ENCODE results near the gene CPSF4L. TPM values are rescaled to one million over a fixed set of nuclear protein-coding genes. Genes with fewer than 3 reads are reported as not detected.

Gene CPSF4L
- total and polyA plus RNA-seq, 2 of the 13 experiments (the other 11 are each of a cell fraction or from before 2014, with no cell fraction given): 0.73 to 1.6 TPM

DNA sequence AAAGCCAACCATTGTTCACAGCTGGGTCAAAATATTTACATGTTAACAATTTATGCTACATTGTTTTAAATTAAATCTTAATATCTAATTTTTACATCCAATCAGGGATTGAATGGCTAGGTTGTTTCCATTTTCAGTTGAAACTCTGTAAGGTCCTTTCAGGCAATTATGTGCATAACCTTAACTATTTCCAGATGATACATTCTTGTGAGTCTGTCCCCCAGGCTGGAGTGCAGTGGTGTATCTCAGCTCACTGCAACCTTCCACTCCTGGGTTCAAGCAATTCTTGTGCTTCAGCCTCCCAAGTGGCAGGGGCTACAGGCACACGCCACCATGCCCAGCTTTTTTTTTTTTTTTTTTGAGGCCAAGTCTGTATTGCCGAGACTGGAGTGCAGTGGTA, 39.7 kb upstream of the CPSF4L start:
- in situ Hi-C loops (cut with HindIII; ENCODE audit: extremely low pct_ligation_motif_present, low pct_unique_long_range_greater_than_20kb) (no loop called here), intact Hi-C loops (cut with micrococcal nuclease; ENCODE audit: unreplicated experiment) (no loop called here)
- ChIA-PET CTCF (ENCODE audit: low intra/inter-chr PET ratio, low total read pairs) (no interaction called here), POLR2A (interaction anchor here (1.8 kb wide), 1 partner anchor 9 kb away, joined by 8 read pairs; no protein-coding TSS in a partner anchor)
- no TSS peak for BruUV-seq (replicated peaks)
- Histone ChIP-seq H3K36me3 (replicated peaks in 1 of 2; ENCODE audit: control insufficient read depth in 1 of 2, insufficient read depth in 2 of 2, low read length in 2 of 2) (peaks cover 6 to 18% of the 10 kb centered on the region in 2 experiments; a peak in 3 of 5 replicates), H3K9me3 (ENCODE audit: low read length) (no peaks in the 10 kb centered on the region), H3K4me3 (replicated peaks in 1 of 3; ENCODE audit: insufficient read depth in 1 of 3, low read depth in 2 of 3, low read length in 3 of 3) (no peak overlapping the region), H3K79me2 (ENCODE audit: insufficient read depth, low read length) (peaks cover 80% of the 10 kb centered on the region), H3K27ac (ENCODE audit: extremely low read length, insufficient read depth, low read length) (no peak overlapping the region), H3K4me1 (ENCODE audit: insufficient read depth, low read length) (peaks cover 83% of the 10 kb centered on the region), H4K20me1 (ENCODE audit: insufficient read depth, low read length) (peaks cover 56% of the 10 kb centered on the region), H3K27me3 (ENCODE audit: control insufficient read depth in 1 of 2, insufficient read depth in 2 of 2, low read length in 2 of 2) (no peaks in the 10 kb centered on the region), H3K9ac (ENCODE audit: insufficient read depth, low read depth, low read length) (no peak overlapping the region), H2AFZ (ENCODE audit: low read length) (no peak overlapping the region), H3K4me2 (ENCODE audit: low read depth, low read length) (no peak overlapping the region)
- TF ChIP-seq RBFOX2 (IDR thresholded peaks at IDR 0.05; ENCODE audit: low read depth, low read length) (0 out of 2 replicates have a peak, but pooled peaks have one; percentile 13), RXRA (CRISPR knock-in tag; IDR thresholded peaks at IDR 0.05) (no peak), ZNF460 (CRISPR knock-in tag; IDR thresholded peaks at IDR 0.05; ENCODE audit: borderline replicate concordance) (peak; percentile 24; the same call in 1 of the 2 replicates)
- no peak for ATAC-seq
- no peak for DNase-seq (ENCODE audit: low spot score)
- no peak for FAIRE-seq
- WGBS (ENCODE audit: low lambda C conversion rate): 98% methylated on average over 2 of the region's 2 CpGs

DNA sequence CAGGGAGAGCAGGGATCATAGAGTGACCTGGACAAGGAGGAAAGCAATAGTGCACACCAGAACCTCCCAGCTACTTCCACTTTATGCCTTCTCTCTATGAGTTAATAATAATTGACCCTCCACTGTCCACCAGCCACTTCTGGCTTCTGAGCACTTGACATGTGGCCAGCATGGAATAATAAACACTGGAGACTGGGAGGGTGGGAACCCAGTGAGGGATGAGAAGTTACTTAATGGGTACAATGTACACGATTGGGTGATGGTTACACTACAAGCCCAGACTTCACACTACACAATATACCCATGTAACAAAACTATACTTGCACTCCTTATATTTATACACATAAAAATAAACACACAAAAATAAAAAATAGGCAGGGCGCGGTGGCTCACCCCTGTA, 38.7 kb upstream of the CPSF4L start:
- FAIRE-seq (no peak), ATAC-seq (no peak), DNase-seq (ENCODE audit: low spot score) (peak; percentile 37)
- H3K9me3 ChIP-seq (ENCODE audit: low read length): no peaks in the 10 kb centered on the region
- no peak overlapping the region for H3K27ac ChIP-seq (ENCODE audit: extremely low read length, insufficient read depth, low read length)
- CTCF ChIA-PET (ENCODE audit: low intra/inter-chr PET ratio, low total read pairs): no interaction called here
- POLR2A ChIA-PET: interaction anchor here (7.9 kb wide), 1 partner anchor 8 kb away, joined by 77 read pairs; no protein-coding TSS in a partner anchor
- no peak overlapping the region for H3K9ac ChIP-seq (ENCODE audit: insufficient read depth, low read depth, low read length)
- intact Hi-C loops (cut with micrococcal nuclease; ENCODE audit: unreplicated experiment) (no loop called here), in situ Hi-C loops (cut with HindIII; ENCODE audit: extremely low pct_ligation_motif_present, low pct_unique_long_range_greater_than_20kb) (no loop called here)
- no peak overlapping the region for H3K4me3 ChIP-seq (replicated peaks in 1 of 3; ENCODE audit: insufficient read depth in 1 of 3, low read depth in 2 of 3, low read length in 3 of 3)
- H2AFZ ChIP-seq (ENCODE audit: low read length): no peak overlapping the region
- no TSS peak for BruUV-seq (replicated peaks)
- peaks cover 55% of the 10 kb centered on the region for H4K20me1 ChIP-seq (ENCODE audit: insufficient read depth, low read length)
- peaks cover 5 to 12% of the 10 kb centered on the region in 2 experiments; a peak in 3 of 5 replicates for H3K36me3 ChIP-seq (replicated peaks in 1 of 2; ENCODE audit: control insufficient read depth in 1 of 2, insufficient read depth in 2 of 2, low read length in 2 of 2)
- 83% methylated on average over 3 of the region's 3 CpGs for WGBS (ENCODE audit: low lambda C conversion rate)
- H3K4me1 ChIP-seq (ENCODE audit: insufficient read depth, low read length): peaks cover 83% of the 10 kb centered on the region
- no peak overlapping the region for H3K4me2 ChIP-seq (ENCODE audit: low read depth, low read length)
- no peaks in the 10 kb centered on the region for H3K27me3 ChIP-seq (ENCODE audit: control insufficient read depth in 1 of 2, insufficient read depth in 2 of 2, low read length in 2 of 2)
- peaks cover 78% of the 10 kb centered on the region for H3K79me2 ChIP-seq (ENCODE audit: insufficient read depth, low read length)
- TF ChIP-seq PITX1 (CRISPR knock-in tag; IDR thresholded peaks at IDR 0.05) (no peak), SNAPC2 (CRISPR knock-in tag; IDR thresholded peaks at IDR 0.05) (no peak), MNT (IDR thresholded peaks at IDR 0.05) (peak; percentile 30; the same call in 1 of the 2 replicates), ZBTB7B (CRISPR knock-in tag; IDR thresholded peaks at IDR 0.05) (no peak), ZNF7 (CRISPR knock-in tag; IDR thresholded peaks at IDR 0.05) (no peak), ZNF18 (CRISPR knock-in tag; IDR thresholded peaks at IDR 0.05; ENCODE audit: insufficient replicate concordance) (peak; percentile 86), ZNF331 (CRISPR knock-in tag; IDR thresholded peaks at IDR 0.05) (no peak)
- TF ChIP-seq, protein P1, sequence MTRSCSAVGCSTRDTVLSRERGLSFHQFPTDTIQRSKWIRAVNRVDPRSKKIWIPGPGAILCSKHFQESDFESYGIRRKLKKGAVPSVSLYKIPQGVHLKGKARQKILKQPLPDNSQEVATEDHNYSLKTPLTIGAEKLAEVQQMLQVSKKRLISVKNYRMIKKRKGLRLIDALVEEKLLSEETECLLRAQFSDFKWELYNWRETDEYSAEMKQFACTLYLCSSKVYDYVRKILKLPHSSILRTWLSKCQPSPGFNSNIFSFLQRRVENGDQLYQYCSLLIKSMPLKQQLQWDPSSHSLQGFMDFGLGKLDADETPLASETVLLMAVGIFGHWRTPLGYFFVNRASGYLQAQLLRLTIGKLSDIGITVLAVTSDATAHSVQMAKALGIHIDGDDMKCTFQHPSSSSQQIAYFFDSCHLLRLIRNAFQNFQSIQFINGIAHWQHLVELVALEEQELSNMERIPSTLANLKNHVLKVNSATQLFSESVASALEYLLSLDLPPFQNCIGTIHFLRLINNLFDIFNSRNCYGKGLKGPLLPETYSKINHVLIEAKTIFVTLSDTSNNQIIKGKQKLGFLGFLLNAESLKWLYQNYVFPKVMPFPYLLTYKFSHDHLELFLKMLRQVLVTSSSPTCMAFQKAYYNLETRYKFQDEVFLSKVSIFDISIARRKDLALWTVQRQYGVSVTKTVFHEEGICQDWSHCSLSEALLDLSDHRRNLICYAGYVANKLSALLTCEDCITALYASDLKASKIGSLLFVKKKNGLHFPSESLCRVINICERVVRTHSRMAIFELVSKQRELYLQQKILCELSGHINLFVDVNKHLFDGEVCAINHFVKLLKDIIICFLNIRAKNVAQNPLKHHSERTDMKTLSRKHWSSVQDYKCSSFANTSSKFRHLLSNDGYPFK (CRISPR knock-in tag; IDR thresholded peaks at IDR 0.05; ENCODE audit: borderline replicate concordance): no peak

Measured in HepG2 (cell line).